GM10266 (cell line): ENCODE measurements around the gene RTN1.

Source experiments
- DNase-seq: peaks from one replicate; pipeline ENCODE4 v3.0.0; 2012; ENCODE audit errors: extremely low spot score
- CTCF ChIP-seq: IDR thresholded peaks from 2 replicates; pipeline ENCODE4 v1.5.1; 2012; ENCODE audit warnings: mild to moderate bottlenecking, low read depth; ENCODE audit not compliant: control insufficient read depth, insufficient read depth; ENCODE audit errors: missing control alignments

The RTN1 gene

GRCh38 chr14:59832653-59833294 lies 37.8 kb downstream of the RTN1 start:
- DNase-seq, result no peak
- TF ChIP-seq CTCF, result no peak

- no peak for DNase-seq
These were observed 39.4 kb downstream of the RTN1 start for GRCh38 chr14:59831121-59831730.

GRCh38 chr14:59830338-59830734 lies 40.2 kb downstream of the RTN1 start:
- DNase-seq, result no peak
- no peak for TF ChIP-seq CTCF

More at GRCh38 chr14:59831121-59831730, 39.4 kb downstream of the RTN1 start:
- no peak for TF ChIP-seq CTCF

- DNase-seq, result no peak
- no peak for TF ChIP-seq CTCF
These were observed 40.9 kb downstream of the RTN1 start for GRCh38 chr14:59829469-59830337.

- no peak for DNase-seq
- no peak for TF ChIP-seq CTCF
These were observed 42.3 kb downstream of the RTN1 start for GRCh38 chr14:59828276-59828675.

- no peak for DNase-seq
- TF ChIP-seq CTCF, result no peak
These were observed 43.2 kb downstream of the RTN1 start for GRCh38 chr14:59827401-59827800.
